IMR-90 (cell line): ENCODE data around the gene GPX3. TPM values are rescaled to one million over a fixed set of nuclear protein-coding genes. Genes with fewer than 3 reads are reported as not detected.

Experiments used
- ATAC-seq: fragments of 200-7000 bp; cut with Tn5 transposase; 2 replicates; pipeline ENCODE4 v1.9.1; 2020; ENCODE audit warnings: low read depth, mild to moderate bottlenecking, moderate library complexity
- BruUV-seq: library from RNA; stranded (reverse); fragments of 400-500 nt; replicated peaks from 2 replicates; lab custom pipeline; 2021; lab: Mats Ljungman, UMichigan
- CTCF ChIA-PET: fragments of 300-600 bp; formaldehyde crosslinking; extraction: SDS; loops from one replicate; lab custom pipeline; 2021; ENCODE audit warnings: antibody characterized with exemption; lab: Yijun Ruan, JAX
- POLR2A ChIA-PET: fragments of 300-600 bp; sonication (Branson Sonifier 250); formaldehyde crosslinking; loops from one replicate; lab custom pipeline; 2022; ENCODE audit warnings: antibody characterized with exemption; ENCODE audit not compliant: unreplicated experiment; lab: Charles Lee
- DNase-seq: peaks from one replicate; pipeline ENCODE4 v3.0.0; 2013
- H2AFZ ChIP-seq: replicated peaks from 2 replicates; pipeline ENCODE3; 2013; ENCODE audit warnings: low read length, mild to moderate bottlenecking; ENCODE audit not compliant: poor library complexity
- H2AK5ac ChIP-seq: 2 replicates; pipeline ENCODE4 v1.6.1; 2013; ENCODE audit warnings: low read depth, low read length, inconsistent platforms
- H2AK9ac ChIP-seq: replicated peaks from 2 replicates; pipeline ENCODE3; 2013; ENCODE audit warnings: mild to moderate bottlenecking, low read depth, low read length, moderate library complexity; ENCODE audit not compliant: poor library complexity
- H2BK120ac ChIP-seq: 2 replicates; pipeline ENCODE4 v1.6.1; 2013; ENCODE audit warnings: low read depth, low read length, inconsistent platforms
- H2BK15ac ChIP-seq: 3 replicates; pipeline ENCODE4 v1.6.1; 2013; ENCODE audit warnings: low read depth, low read length, inconsistent platforms
- H2BK20ac ChIP-seq: 2 replicates; pipeline ENCODE4 v1.6.1; 2013; ENCODE audit warnings: low read depth, mild to moderate bottlenecking, inconsistent platforms, low read length, moderate library complexity
- H2BK5ac ChIP-seq: 2 replicates; pipeline ENCODE4 v1.6.1; 2013; ENCODE audit warnings: mild to moderate bottlenecking, low read depth, low read length, inconsistent platforms; ENCODE audit not compliant: poor library complexity, severe bottlenecking
- H3K14ac ChIP-seq: replicated peaks from 2 replicates; pipeline ENCODE4 v1.6.1; 2013; ENCODE audit warnings: low read depth, low read length, inconsistent platforms
- H3K18ac ChIP-seq: 2 replicates; pipeline ENCODE4 v1.6.1; 2013; ENCODE audit warnings: low read depth, low read length, control low read depth
- H3K23ac ChIP-seq: 2 replicates; pipeline ENCODE4 v1.6.1; 2013; ENCODE audit warnings: low read depth, low read length, inconsistent platforms
- H3K27ac ChIP-seq: 2 replicates; pipeline ENCODE4 v1.5.1; 2013; ENCODE audit warnings: mild to moderate bottlenecking, control low read depth, low read length; ENCODE audit not compliant: insufficient read depth
- H3K27me3 ChIP-seq: 2 replicates; pipeline ENCODE4 v1.6.1; 2013; ENCODE audit warnings: low read length; ENCODE audit not compliant: control insufficient read depth, insufficient read depth
- H3K36me3 ChIP-seq: 2 replicates; pipeline ENCODE4 v1.6.1; 2013; ENCODE audit warnings: low read length, mixed read lengths; ENCODE audit not compliant: control insufficient read depth, insufficient read depth
- H3K4ac ChIP-seq: 2 replicates; pipeline ENCODE4 v1.6.1; 2013; ENCODE audit warnings: low read depth, low read length, inconsistent platforms
- H3K4me1 ChIP-seq: 2 replicates; pipeline ENCODE4 v1.6.1; 2013; ENCODE audit warnings: low read length, mixed read lengths; ENCODE audit not compliant: control insufficient read depth, insufficient read depth
- H3K4me2 ChIP-seq: 2 replicates; pipeline ENCODE4 v1.6.1; 2013; ENCODE audit warnings: low read depth, mild to moderate bottlenecking, control low read depth, low read length, moderate library complexity
- H3K4me3 ChIP-seq: 2 replicates; pipeline ENCODE4 v1.5.1; 2013; ENCODE audit warnings: low read depth, mild to moderate bottlenecking, control low read depth, low read length, moderate library complexity; ENCODE audit not compliant: insufficient read depth
- H3K56ac ChIP-seq: 2 replicates; pipeline ENCODE4 v1.6.1; 2013; ENCODE audit warnings: low read length, inconsistent platforms; ENCODE audit not compliant: insufficient read depth; ENCODE audit errors: extremely low read depth
- H3K79me1 ChIP-seq, 2 experiments: 2 replicates each; pipeline ENCODE4 v1.6.1; 2013; ENCODE audit warnings: low read length in 2 of 2, inconsistent platforms in 1 of 2, low read depth in 1 of 2
- H3K9ac ChIP-seq: 2 replicates; pipeline ENCODE4 v1.6.1; 2013; ENCODE audit warnings: low read depth, low read length, control low read depth
- H3K9me1 ChIP-seq: 2 replicates; pipeline ENCODE4 v1.6.1; 2013; ENCODE audit warnings: low read length, inconsistent platforms; ENCODE audit not compliant: insufficient read depth
- H3K9me3 ChIP-seq: 2 replicates; pipeline ENCODE4 v1.6.1; 2013; ENCODE audit warnings: low read length; ENCODE audit not compliant: control insufficient read depth, insufficient read depth
- H4K20me1 ChIP-seq: 2 replicates; pipeline ENCODE4 v1.6.1; 2013; ENCODE audit warnings: low read length, inconsistent platforms; ENCODE audit not compliant: insufficient read depth
- H4K5ac ChIP-seq: 2 replicates; pipeline ENCODE4 v1.6.1; 2013; ENCODE audit warnings: mild to moderate bottlenecking, low read depth, low read length, control low read depth
- H4K8ac ChIP-seq, 2 experiments: 2 replicates each; pipeline ENCODE4 v1.6.1; 2013; ENCODE audit warnings: low read depth in 2 of 2, low read length in 2 of 2, control low read depth in 1 of 2, inconsistent platforms in 1 of 2
- H4K91ac ChIP-seq: 2 replicates; pipeline ENCODE4 v1.6.1; 2013; ENCODE audit warnings: low read depth, low read length, inconsistent platforms; ENCODE audit not compliant: insufficient read depth
- BHLHE40 ChIP-seq: fragments of 150-350 bp; IDR thresholded peaks from 2 replicates; pipeline ENCODE4 v1.6.1; 2016; ENCODE audit warnings: mild to moderate bottlenecking, low read depth, low read length
- CEBPB ChIP-seq: IDR thresholded peaks from 2 replicates; pipeline ENCODE4 v1.6.1; 2012; ENCODE audit warnings: low read depth, low read length, improper control_type of control experiment
- CHD1 ChIP-seq: IDR thresholded peaks from 2 replicates; pipeline ENCODE4 v1.6.1; 2012; ENCODE audit warnings: low read depth, low read length, improper control_type of control experiment
- CTCF ChIP-seq: conservative IDR thresholded peaks from 2 replicates; pipeline ENCODE4 v1.5.1; 2012; ENCODE audit warnings: mild to moderate bottlenecking, low read depth, low read length, improper control_type of control experiment
- ELK1 ChIP-seq: fragments of 150-350 bp; IDR thresholded peaks from 2 replicates; pipeline ENCODE4 v1.6.1; 2016; ENCODE audit warnings: low read depth, mild to moderate bottlenecking, low read length, moderate library complexity, borderline replicate concordance
- FOS ChIP-seq: fragments of 150-350 bp; IDR thresholded peaks from 2 replicates; pipeline ENCODE4 v1.6.1; 2016; ENCODE audit warnings: low read depth, low read length
- MAFK ChIP-seq: IDR thresholded peaks from 2 replicates; pipeline ENCODE4 v1.6.1; 2012; ENCODE audit warnings: low read depth, low read length, improper control_type of control experiment
- MAZ ChIP-seq: IDR thresholded peaks from 2 replicates; pipeline ENCODE4 v1.6.1; 2012; ENCODE audit warnings: low read depth, mild to moderate bottlenecking, low read length, improper control_type of control experiment, moderate library complexity, borderline replicate concordance
- MXI1 ChIP-seq: IDR thresholded peaks from 2 replicates; pipeline ENCODE4 v1.6.1; 2012; ENCODE audit warnings: low read depth, mild to moderate bottlenecking, low read length, moderate library complexity, borderline replicate concordance
- NFE2L2 ChIP-seq: fragments of 150-350 bp; IDR thresholded peaks from 2 replicates; pipeline ENCODE4 v1.6.1; 2016; ENCODE audit warnings: low read depth, mild to moderate bottlenecking, low read length
- POLR2A ChIP-seq: IDR thresholded peaks from 2 replicates; pipeline ENCODE4 v1.6.1; 2012; ENCODE audit warnings: mild to moderate bottlenecking, low read depth, low read length
- RAD21 ChIP-seq: IDR thresholded peaks from 2 replicates; pipeline ENCODE4 v1.6.1; 2012; ENCODE audit warnings: low read length, improper control_type of control experiment
- RCOR1 ChIP-seq: IDR thresholded peaks from 2 replicates; pipeline ENCODE4 v1.6.1; 2012; ENCODE audit warnings: mild to moderate bottlenecking, low read length, improper control_type of control experiment; ENCODE audit not compliant: insufficient replicate concordance
- RFX5 ChIP-seq: IDR thresholded peaks from 2 replicates; pipeline ENCODE4 v1.8.0; 2012; ENCODE audit warnings: low read depth, mild to moderate bottlenecking, low read length, moderate library complexity
- SMC3 ChIP-seq: fragments of 150-350 bp; IDR thresholded peaks from 2 replicates; pipeline ENCODE4 v1.6.1; 2016; ENCODE audit warnings: low read depth, mild to moderate bottlenecking, antibody characterized with exemption, low read length, moderate library complexity
- USF2 ChIP-seq: fragments of 150-350 bp; IDR thresholded peaks from 2 replicates; pipeline ENCODE4 v1.6.1; 2017; ENCODE audit warnings: mild to moderate bottlenecking, antibody characterized with exemption, low read length, low read depth
- WGBS, 2 experiments: methylation state at CpG; one replicate each; pipeline versions ENCODE4 v1.1.5 to v1.1.7; 2013; ENCODE audit warnings: missing lambda C conversion rate in 2 of 2; ENCODE audit not compliant: insufficient read length in 1 of 2; ENCODE audit errors: extremely low coverage in 2 of 2; 5-methylcytosine and 5-hydroxymethylcytosine counted together
- dilution Hi-C: fragments of 300-500 bp; cut with HindIII; formaldehyde crosslinking; loops from one replicate; pipeline ENCODE4 v1.14.3; 2018; ENCODE audit warnings: low sequenced_read_pairs; ENCODE audit not compliant: unreplicated experiment
- in situ Hi-C: fragments of 300-500 bp; cut with MboI; formaldehyde crosslinking; loops from 3 replicates; pipeline ENCODE4 v1.14.3; 2019; ENCODE audit warnings: low sequenced_read_pairs, inconsistent platforms, mixed read lengths
- intact Hi-C: fragments of 100-400 bp; cut with micrococcal nuclease; formaldehyde crosslinking; loops from 2 replicates; pipeline ENCODE4 v1.10.0; 2022
- polyA plus RNA-seq, 3 experiments: library from polyadenylated mRNA; depleted of rRNA; stranded (reverse); fragments of >200 nt; gene quantifications; 2 replicates each; pipeline ENCODE4 v1.2.3, GENCODE V29; 2012; ENCODE audit warnings: low replicate concordance in 1 of 3
- total RNA-seq: library from RNA; depleted of rRNA; stranded (reverse); fragments of >200 nt; gene quantifications from 2 replicates; pipeline ENCODE4 v1.2.3, GENCODE V29; 2012

Gene GPX3
- total and polyA plus RNA-seq, 2 of the 4 experiments (the other 2 are of a cell fraction), result 0.36 to 1.0 TPM

- Histone ChIP-seq H2AK9ac (peak overlapping the region; percentile 26), H3K18ac (peak overlapping the region; percentile 55; the same call in 1 of the 2 replicates), H3K27me3 (no peaks in the 10 kb centered on the region), H3K27ac (no peak overlapping the region), H3K4ac (peak overlapping the region; percentile 70), H3K36me3 (peaks cover 8% of the 10 kb centered on the region), H2BK20ac (peak overlapping the region; percentile 74), H4K20me1 (peaks cover 51% of the 10 kb centered on the region), H3K14ac (peak overlapping the region; percentile 61), H3K23ac (peak overlapping the region; percentile 21), H3K79me1 (peaks cover 47 to 90% of the 10 kb centered on the region in 2 experiments), H3K4me2 (peak overlapping the region; percentile 64), H3K4me1 (peaks cover 37% of the 10 kb centered on the region), H3K9me3 (no peaks in the 10 kb centered on the region), H2BK5ac (peak overlapping the region; percentile 87), H3K9me1 (peaks cover 51% of the 10 kb centered on the region), H3K56ac (no peak overlapping the region), H3K4me3 (no peak overlapping the region), H3K9ac (no peak overlapping the region), H2BK15ac (peak overlapping the region; percentile 75; the same call in 2 of the 3 replicates), H4K91ac (peak overlapping the region; percentile 65), H2BK120ac (peak overlapping the region; percentile 72), H4K8ac (peak overlapping the region in 1 of 2 experiments; percentile 77; a peak in 1 of 4 replicates), H4K5ac (peak overlapping the region; percentile 26; the same call in 1 of the 2 replicates), H2AK5ac (peak overlapping the region; percentile 48; the same call in 1 of the 2 replicates), H2AFZ (no peak overlapping the region)
- BruUV-seq, result no TSS peak
- in situ Hi-C loops, result no loop called here
- no CpG with 5 or more reads among the region's 2 CpGs for WGBS, 2 experiments
- ATAC-seq (peak; percentile 44), DNase-seq (peak; percentile 72)
- dilution Hi-C loops, result no loop called here
- intact Hi-C loops, result no loop called here
- TF ChIP-seq ELK1 (no peak), SMC3 (no peak), RCOR1 (no peak), MAZ (no peak), USF2 (no peak), POLR2A (0 out of 2 replicates have a peak, but pooled peaks have one; percentile 18), CEBPB (peak; percentile 55), NFE2L2 (no peak), MXI1 (no peak), RFX5 (no peak), BHLHE40 (no peak; the same call in 1 of the 2 replicates), RAD21 (no peak), CTCF (no peak), FOS (0 out of 2 replicates have a peak, but pooled peaks have one; percentile 18), CHD1 (no peak), MAFK (peak; percentile 37; the same call in 1 of the 2 replicates)
- POLR2A ChIA-PET, result no interaction called here
- CTCF ChIA-PET, result interaction anchor here (0.9 to 1.4 kb wide), 2 partner anchors 11 to 19 kb away, joined by 3 to 5 read pairs; partner anchors contain the start of gene TNIP1
Measured at GRCh38 chr5:151070449-151070848, 50.1 kb downstream of the GPX3 start.
